Fibroblast of pulmonary artery (primary cell): ENCODE measurements around the gene RAE1.

Experiments
- DNase-seq: peaks from one replicate; pipeline ENCODE4 v3.0.0-alpha.2; 2010; ENCODE audit warnings: low read depth
- H3K4me3 ChIP-seq: replicated peaks from 2 replicates; pipeline ENCODE4 v1.5.1; 2011; ENCODE audit warnings: low read depth, mild to moderate bottlenecking, control low read depth, low read length, moderate library complexity
- TF ChIP-seq, protein P1 (sequence below): IDR thresholded peaks from 2 replicates; pipeline ENCODE4 v1.5.1; 2011; ENCODE audit warnings: mild to moderate bottlenecking, control low read depth, low read length, inconsistent platforms; ENCODE audit errors: missing control alignments

RAE1 gene

GRCh38 chr20:57393321-57394120 is 42.5 kb downstream of the RAE1 start:
- DNase-seq: no peak
- TF ChIP-seq, protein P1, sequence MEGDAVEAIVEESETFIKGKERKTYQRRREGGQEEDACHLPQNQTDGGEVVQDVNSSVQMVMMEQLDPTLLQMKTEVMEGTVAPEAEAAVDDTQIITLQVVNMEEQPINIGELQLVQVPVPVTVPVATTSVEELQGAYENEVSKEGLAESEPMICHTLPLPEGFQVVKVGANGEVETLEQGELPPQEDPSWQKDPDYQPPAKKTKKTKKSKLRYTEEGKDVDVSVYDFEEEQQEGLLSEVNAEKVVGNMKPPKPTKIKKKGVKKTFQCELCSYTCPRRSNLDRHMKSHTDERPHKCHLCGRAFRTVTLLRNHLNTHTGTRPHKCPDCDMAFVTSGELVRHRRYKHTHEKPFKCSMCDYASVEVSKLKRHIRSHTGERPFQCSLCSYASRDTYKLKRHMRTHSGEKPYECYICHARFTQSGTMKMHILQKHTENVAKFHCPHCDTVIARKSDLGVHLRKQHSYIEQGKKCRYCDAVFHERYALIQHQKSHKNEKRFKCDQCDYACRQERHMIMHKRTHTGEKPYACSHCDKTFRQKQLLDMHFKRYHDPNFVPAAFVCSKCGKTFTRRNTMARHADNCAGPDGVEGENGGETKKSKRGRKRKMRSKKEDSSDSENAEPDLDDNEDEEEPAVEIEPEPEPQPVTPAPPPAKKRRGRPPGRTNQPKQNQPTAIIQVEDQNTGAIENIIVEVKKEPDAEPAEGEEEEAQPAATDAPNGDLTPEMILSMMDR: no peak
- H3K4me3 ChIP-seq: no peak overlapping the region

DNA sequence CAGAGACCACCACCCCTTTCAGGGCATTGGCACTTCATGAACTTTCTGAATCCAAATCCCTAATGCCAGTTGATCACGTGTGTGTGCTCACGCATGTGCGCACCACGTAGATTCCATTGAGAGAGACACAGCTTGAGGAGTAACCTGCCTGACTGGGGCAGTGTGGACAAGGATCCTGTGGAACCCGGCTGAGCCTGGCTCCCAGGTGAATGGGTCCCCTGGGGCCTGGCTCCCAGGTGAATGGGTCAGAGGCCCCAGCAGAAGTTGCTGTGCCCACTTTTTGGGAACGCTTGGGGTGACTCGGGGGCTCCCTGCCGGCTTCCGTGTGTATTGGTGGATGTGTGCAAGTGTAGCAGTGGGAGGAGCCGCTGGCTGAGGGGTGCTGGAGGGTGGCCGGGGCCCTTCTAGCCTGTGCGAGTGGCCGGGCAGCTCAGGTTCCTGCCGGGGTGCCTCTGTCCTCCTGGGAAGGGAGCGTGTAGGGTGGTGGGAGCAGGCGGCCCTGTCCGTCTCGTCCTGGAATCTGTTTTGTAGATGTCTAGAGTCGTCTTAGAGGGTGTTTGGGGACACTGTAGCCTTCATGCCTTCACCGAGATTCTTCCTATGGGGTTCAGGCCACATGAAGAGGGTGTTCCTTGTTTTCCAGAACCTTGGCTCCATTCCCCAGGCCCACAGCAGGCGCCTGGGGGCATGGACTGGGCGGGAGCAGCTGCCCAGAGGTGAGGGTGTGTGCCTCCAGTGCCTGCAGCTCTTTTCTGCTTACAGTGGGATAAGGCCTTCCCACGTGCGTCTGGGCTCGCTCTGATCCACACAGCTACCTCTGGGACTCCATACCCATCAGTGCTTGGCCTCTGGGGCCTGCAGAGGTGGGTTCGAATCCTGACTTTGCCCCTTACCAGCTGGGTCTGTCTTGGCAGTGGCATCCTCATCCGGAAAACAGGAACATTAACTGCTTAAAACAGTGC is 43.3 kb downstream of the RAE1 start:
- TF ChIP-seq, protein P1: no peak
- no peak for DNase-seq
- no peak overlapping the region for H3K4me3 ChIP-seq

DNA sequence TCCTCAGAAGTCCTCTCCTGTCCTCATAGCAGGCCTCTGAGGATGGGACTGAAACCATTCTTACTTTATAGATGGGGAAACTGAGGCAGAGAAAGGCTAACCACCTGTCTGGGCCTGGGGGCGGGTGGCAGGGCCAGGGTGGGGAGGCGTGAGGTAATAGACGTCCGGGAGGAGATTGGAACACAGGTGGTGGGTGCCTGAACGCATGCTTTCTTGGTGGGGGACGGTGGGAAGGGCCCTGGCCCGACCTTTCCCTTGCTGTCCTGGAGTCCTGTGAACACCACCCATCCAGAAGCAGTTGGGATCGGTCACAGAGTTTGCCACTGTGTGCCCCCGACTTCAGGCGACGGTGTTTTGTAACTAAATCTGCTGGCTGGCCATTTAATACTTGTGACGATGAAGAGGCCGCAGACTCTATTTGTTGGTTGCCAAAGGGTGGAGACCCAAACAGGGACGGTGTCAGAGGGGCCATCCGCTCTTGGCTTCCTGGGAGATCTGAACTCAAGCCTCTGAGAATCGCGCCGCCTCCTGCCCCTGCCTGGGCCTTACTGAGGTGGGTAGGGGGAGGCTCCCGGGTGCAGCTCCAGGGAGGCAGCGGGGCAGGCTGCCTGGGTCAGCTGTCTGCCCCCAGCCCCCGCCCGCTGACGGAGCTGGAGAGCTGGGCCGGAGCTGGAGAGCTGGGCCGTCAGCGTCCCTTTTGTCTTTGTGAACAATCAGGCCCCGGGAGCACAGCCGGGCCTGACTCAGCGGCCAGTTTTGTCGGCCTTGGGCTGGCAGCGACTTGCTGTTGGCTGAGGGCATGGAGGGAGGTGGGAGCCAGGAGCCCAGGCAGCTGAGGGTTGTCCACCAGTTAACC is 44.3 kb downstream of the RAE1 start:
- TF ChIP-seq, protein P1: no peak
- H3K4me3 ChIP-seq: no peak overlapping the region
- peak; percentile 68 for DNase-seq

- DNase-seq: no peak
These were observed 45.3 kb downstream of the RAE1 start for GRCh38 chr20:57396212-57396983.

DNA sequence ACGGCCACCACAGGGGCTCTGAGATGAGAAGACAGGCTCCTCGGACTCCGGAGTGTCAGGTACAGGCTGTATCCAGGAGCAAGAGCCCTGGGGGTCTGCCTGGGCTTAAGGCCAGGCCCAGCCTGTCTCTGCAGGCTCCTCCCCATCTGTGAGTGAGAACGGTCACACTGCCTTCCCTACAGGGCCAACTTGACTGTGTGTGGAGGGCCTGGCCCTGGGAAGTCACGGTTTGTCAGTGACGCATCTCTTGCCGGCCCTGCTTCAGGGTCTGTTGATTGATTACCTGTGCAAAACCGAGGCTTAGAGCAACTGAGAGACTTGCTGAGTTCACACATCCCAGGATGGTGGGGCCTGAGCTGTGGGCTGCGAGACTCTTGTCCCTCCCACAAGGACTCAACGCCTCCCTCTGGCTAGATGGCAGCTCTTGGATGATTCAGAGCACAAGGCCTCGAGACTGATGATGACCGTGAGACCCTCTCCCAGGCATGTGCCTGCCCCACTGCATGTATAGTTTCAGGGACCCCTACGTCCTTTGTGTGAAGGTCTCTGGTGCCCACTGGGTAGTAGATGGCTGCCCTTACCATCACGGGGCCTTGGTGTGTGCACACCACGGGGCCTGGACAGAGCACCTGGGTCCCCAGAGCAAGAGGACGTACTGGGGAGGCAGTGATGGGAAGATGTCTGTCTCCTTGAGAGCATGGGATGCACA is 46.1 kb downstream of the RAE1 start:
- TF ChIP-seq, protein P1: no peak
- H3K4me3 ChIP-seq: no peak overlapping the region
- no peak for DNase-seq

More at GRCh38 chr20:57396212-57396983, 45.3 kb downstream of the RAE1 start:
- TF ChIP-seq, protein P1: no peak
- H3K4me3 ChIP-seq: no peak overlapping the region
